ENCODE data around the gene OAS3.
"Not testable (repeated sequence)": the region's sequence is repeated elsewhere in the genome, so short reads cannot be mapped to it uniquely, and the experiment has no call there.

OAS3 gene

DNA sequence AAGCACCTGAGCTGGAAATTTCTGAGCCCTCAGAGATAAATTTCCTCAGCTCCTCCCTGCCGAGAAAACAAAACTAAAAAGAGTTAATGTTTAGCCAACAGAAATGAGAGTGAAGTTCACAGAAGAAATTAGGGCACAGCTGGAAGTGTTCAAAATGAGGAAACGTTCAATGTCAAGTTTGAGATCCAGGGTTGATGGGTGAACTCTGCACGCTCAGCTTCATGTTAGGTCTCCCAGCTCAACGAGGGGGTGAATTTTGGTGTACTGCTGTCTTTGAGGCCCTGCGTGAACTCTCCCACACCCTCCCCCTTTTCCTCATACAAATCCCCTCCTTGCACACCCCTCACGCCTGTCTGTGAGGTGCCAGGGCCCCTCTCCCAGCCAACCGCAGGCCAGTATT, 13.3 kb upstream of the OAS3 start:
- DNase-seq (ENCODE audit: low read depth, low spot score), result no peak

DNA sequence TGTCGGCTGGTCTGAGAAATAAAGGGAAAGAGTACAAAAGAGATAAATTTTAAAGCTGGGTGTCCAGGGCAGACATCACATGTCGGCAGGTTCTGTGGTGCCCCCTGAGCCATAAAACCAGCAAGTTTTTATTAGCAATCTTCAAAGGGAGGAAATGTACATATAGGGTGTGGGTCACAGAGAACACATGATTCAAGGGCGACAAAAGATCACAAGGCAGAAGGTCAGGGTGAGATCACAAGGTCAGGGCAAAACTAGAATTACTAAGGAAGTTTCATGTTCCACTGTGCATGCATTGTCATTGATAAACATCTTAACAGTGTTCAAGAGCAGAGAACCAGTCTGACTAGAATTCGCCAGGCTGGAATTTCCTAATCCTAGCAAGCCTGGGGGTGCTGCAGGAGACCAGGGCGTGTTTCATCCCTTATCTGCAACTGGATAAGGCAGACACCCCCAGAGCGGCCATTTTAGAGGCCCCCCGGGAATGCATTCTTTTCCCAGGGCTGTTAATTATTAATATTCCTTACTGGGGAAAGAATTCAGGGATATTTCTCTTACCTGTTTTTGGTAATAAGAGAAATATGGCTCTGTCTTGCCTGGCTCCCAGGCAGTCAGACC, 11.7 kb upstream of the OAS3 start:
- DNase-seq (ENCODE audit: low read depth, low spot score), result not testable (repeated sequence)

DNA sequence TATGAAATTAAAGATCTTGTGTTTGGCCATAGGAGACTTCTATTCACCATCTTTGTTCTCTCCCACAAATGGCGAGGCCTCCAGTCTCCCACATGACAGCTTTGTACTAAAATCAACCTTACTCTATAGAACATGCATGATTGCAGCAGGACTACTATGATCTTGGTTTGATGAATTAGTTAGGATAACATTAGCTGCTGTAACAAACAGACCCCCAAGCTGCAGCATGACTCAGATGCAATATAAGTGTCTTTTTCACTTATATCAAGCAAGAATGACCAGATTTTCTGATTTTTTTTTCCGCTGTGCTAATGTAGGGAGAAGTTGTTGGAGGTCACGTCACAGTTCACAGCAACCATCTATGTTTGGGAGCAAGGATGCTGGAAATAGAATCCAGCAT, 10.8 kb upstream of the OAS3 start:
- DNase-seq (ENCODE audit: low read depth, low spot score), result no peak

DNA sequence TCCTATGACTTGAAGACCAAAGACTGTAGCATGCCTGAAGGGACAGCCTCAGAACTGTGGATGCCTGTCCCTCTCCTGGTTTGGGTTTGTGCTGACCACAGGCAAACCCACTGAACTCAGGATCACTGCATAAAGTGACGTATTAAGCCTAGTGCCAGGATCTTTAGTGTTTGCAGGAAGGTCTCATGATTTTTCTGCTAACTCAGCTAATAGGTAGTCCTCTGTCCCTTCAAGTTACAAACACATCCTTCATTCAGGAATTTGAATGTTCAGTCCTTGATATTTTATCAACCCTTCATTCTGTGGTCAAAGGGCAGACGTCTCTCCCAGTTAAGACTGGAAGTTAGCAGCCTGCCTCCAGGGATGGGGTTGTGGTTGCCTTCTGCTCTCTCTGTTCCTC, 10.3 kb upstream of the OAS3 start:
- no peak for DNase-seq (ENCODE audit: low read depth, low spot score)

DNA sequence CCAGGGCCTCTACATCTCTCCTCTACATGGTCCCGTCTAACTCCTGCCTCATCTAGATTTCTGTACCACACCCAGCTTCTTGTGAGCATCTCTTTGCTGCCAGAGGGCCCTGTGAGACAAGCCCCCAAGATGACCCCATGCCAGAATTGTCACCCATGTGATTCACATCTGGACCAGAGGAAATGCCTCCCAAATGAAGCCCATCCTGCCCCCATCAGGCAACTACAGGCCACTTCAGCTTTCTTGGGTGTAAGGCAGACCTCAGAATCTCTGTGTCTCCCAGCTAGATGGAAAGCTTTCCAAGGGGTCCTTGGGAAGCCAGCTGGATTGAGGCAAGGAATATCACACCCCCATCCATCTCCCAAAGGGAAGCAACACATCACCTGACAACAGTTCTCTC, 9.3 kb upstream of the OAS3 start:
- no peak for DNase-seq (ENCODE audit: low read depth, low spot score)

DNA sequence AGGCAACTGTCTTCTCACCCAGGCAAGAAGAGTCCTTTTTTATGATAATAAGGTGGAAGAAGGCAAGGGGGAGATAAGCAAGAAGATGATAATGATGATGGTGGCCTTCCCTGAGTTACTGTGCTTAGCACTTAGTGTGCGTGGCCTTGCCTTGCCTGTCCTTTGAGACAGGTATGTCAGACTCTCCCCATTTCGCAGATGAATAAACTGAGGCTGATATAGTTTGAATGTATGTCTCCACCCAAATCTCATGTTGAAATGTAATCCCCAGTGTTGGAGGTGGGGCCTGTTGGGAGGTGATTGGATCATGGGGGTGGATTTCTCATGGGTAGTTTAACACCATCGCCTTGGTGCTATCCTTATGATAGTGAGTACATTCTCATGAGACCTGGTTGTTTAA, 8.6 kb upstream of the OAS3 start:
- no peak for DNase-seq (ENCODE audit: low read depth, low spot score)

DNA sequence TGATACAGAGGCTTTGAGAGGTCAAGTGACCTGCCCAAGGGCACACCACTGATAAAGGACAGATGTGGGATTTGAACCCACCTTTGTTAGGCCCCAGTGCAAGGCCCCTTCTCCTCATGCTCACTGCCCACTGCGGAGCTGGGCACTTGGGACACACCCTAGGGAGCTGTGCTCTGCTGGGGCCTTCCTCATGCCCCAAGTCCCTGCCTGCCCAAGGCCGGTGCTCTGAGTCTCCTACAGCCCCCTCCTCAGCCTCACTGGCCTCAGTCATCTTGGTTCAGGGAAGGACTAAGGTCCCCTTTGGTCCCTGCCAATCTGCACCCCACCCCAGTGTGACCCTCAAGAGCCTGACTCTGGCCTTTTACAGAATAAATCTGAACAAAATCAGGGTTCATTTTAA, 7.9 kb upstream of the OAS3 start:
- DNase-seq (ENCODE audit: low read depth, low spot score), result no peak

DNA sequence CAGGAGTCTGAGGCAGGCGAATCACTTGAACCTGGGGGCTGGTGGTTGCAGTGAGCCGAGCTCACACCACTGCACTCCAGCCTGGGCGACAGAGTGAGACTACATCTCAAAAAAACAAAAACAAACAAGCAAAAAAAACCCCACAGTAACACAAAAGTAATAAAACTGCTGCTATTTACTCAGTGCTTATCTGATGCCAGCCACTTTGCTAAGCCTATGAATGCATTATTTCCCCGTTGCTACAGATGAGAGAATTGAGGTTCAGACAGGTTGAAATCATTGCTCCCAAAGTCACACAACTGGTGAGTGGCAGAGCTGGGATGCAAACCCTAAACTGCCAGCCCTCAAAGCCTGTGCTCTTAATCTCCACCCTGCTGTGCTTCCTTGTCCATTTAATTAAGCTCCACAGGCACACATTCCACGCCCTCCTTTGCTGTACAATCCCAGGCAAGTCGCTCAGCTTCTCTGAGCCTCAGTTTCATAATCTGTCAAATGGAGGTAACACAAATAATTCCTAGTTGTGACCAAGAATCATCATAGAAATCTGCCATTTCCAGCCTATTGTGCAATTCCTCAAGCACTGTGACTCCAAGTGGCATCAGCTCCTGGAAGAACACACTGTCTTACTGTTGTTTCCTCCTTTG, 5.7 kb upstream of the OAS3 start:
- no peak for DNase-seq (ENCODE audit: low read depth, low spot score)

DNA sequence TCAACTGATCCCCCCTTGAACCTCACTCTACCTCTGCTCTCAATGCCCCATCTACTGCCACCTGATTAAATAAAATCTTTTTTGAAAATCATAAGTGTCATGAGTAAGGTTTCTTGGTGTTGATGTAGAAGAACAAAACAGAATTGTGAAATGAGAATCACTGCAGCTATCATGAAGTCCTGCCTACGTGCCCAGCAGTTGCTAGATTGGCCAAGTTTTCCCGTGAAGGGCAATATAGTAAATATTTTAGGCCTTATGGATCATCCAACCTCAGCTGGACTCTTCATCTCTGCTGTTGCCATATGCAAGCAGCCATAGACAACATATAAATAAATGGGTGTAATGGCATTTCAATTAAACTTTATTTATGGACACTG, 5.2 kb upstream of the OAS3 start:
- no peak for DNase-seq (ENCODE audit: low read depth, low spot score)

DNA sequence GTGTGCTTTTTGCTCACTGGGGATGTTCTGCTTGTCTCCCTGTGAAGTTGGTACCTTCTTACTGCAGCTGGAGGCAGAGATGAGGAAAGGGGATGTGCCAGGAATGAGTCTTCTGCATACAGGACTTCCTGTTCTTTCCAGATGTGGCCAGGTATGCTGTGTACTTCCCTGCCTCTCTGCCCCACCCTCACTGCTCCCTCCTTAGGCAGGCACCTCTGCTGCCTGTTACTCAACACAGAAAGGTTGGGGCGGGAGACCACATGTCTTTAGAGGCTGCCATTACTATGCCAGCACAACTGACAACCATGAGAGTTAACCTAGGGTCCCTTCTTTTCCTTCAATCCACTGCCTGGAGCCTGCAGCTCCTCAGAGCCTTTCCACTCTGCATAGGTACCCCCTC, 2.0 kb upstream of the OAS3 start:
- no peak for DNase-seq (ENCODE audit: low read depth, low spot score)

DNA sequence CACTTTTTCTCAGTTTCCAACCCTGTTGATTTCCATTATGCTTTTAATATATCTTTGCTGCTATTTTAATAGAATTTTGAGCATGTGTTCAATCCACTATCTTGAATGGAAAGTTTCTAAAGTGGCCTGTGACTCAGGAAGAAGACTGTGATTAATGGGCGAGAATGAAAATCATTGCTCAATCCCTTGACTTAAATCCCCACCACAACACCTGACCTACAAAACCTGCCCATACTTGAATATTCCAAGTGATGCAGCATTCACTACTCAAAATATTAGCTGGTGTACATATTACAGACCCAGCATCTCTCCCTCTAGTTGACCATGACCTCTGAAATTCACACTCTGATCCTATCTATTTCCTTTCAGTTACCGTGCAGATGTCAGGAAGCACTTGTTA, 1.3 kb upstream of the OAS3 start:
- no peak for DNase-seq (ENCODE audit: low read depth, low spot score)

DNA sequence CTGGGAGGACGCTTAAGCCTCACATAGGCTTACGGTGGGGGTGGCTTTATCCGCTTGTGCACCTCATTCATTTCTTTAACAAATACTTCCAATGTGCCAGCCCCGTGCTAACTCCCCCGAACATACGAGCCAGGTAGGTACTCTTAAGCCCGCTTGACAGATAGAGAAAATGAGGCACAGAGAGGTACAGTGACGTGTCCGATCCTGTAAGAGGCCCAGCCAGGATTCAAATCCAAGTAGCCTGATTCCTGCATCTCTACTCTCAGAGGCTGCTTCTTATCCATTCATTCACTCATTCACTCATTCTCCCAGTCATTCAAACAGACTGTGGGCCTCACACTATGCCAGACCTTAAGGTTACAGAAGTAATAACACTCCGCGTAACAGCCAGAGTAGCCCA, 477 bp downstream of the OAS3 start:
- no peak for DNase-seq (ENCODE audit: low read depth, low spot score)

DNA sequence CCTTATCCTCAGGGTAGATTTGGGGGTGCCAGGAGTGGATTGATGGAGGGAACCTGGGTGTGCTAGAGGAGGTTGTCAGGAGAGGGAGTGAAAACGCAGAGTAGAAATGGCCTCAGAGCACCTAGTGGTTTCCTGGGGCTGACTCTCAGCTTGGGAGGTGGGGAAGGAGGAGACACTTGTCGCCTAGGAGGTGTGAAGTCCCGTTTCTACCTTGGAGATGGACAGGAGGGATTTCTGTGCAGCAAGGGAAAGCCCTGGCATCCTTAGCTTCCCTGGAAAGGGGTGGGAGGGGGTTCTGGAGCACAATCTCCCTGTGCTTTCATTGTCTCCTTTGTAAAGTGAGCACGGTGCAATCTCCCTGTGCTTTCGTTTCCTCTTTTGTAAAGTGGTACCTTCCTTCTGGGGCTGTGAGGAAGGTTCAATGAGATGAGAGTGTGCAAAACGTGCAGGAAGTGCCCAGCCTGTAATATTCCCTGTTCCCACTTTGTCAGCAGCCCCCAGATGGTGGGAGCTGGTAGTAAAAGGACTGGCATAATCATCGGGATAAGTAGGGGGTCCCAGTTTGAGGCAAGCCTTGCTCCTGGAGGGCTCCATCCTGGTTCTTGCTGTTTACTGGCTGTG, 1.6 kb downstream of the OAS3 start:
- DNase-seq (ENCODE audit: low read depth, low spot score), result no peak

DNA sequence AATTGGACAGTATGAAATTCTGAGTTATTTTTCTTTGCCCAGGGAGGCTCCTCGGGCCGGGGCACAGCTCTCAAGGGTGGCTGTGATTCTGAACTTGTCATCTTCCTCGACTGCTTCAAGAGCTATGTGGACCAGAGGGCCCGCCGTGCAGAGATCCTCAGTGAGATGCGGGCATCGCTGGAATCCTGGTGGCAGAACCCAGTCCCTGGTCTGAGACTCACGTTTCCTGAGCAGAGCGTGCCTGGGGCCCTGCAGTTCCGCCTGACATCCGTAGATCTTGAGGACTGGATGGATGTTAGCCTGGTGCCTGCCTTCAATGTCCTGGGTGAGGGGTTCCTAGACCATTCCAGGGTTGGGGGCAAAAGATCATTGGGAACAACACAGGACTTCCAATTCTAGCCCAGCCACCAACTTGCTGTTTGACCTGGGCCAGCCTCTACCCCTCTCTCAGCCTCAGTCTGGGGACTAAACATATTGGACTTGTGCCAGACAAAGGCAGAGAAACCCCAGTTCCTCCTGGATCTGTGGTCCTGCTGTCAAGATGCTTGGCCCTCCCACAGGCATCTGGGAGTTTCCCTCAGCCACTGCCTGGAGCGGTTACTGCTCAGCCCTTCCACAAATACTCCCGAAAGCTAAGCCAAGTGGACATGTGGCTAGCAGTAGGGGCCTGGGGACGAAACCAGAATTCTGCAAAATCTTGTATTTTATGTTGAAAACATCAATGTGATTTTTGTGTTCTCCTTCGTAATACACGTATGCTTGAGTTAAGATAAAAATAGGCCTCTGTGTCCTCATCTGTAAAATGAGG, 3.5 kb downstream of the OAS3 start:
- no peak for DNase-seq (ENCODE audit: low read depth, low spot score)

DNA sequence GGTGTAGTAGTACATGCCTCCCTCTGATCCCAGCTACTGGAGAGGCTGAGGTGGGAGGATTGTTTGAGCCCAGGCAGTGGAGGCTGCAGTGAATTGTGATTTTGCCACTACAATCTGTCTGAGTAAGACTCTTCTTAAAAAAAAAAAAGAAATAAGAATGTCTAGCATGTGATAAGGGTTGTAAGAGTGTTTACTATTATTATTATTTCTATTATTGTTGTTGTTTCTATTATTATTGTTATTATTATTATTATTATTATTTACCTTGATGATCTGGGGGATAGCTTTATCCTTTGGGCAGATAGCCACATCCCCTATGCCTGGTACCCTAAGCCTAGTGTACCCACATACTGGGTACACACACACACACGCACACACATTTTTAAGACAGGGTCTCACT, 4.3 kb downstream of the OAS3 start:
- DNase-seq (ENCODE audit: low read depth, low spot score), result no peak

DNA sequence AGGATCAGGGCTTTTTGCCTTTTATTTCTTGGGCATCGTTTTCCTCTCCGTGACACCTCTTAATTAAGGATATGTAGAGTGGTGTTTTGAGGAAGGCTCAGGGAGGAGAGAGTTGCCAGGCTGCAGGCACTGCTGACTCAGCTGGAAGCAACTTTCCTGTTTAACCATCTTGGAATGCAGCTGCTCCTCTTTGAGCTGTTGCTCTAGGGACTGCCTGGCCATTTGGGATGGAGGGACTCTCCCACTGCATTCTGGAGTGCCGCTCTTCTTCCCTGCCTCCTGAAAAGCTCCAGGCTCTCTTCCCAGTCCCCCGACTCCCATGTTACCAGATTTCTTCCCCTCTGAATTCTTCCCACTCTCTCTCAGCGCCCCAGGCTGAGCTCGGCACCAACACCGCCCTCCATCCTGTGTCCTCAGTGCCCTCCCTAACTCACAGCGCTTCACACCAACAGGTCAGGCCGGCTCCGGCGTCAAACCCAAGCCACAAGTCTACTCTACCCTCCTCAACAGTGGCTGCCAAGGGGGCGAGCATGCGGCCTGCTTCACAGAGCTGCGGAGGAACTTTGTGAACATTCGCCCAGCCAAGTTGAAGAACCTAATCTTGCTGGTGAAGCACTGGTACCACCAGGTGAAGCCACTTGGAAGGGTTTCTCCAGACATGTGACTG, 5.9 kb downstream of the OAS3 start:
- no peak for DNase-seq (ENCODE audit: low read depth, low spot score)

DNA sequence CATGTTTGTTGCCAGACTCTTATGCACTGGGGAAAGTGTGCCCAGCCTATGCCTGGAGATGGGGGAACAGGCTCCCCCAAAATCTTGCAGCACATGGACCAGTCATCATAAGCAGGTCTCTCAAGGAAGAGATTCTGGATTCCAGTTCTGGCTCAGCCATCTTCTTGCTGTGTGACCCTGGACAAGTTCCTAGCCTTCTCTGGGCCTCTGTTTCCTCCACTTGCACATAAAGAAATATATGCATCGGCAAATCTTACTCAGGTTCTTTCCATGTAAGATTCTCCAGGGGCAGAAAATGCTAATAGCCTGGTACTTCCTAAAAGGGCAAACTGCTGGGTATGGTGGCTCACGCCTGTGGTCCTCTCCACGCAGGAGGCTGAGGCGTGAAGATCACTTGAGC, 7.2 kb downstream of the OAS3 start:
- DNase-seq (ENCODE audit: low read depth, low spot score), result no peak

DNA sequence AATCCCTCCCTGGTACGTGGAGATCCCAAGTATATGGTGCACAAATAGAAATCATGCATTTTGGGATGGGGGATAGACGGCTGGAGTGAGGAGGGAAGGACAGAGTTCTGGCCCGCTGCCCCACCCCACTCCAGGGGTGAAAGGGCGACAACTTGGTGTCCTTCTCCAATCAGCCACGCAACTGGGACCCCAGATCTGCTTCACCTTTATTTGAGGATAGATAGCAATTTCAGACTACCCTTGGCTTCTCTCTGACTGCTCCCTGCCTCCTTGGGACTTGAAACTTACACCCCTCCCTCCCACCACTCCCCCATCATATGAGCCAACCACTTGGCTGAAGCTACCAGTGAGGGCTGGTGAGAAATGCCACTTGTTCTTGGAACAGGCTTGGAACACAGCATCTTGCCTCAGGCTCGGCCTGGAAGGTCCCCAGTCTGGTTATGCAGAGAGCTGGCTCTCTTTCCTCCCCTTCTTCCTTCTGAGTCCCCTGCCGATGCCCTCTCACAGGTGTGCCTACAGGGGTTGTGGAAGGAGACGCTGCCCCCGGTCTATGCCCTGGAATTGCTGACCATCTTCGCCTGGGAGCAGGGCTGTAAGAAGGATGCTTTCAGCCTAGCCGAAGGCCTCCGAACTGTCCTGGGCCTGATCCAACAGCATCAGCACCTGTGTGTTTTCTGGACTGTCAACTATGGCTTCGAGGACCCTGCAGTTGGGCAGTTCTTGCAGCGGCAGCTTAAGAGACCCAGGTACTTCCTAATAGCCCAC, 8.1 kb downstream of the OAS3 start:
- DNase-seq (ENCODE audit: low read depth, low spot score), result no peak

DNA sequence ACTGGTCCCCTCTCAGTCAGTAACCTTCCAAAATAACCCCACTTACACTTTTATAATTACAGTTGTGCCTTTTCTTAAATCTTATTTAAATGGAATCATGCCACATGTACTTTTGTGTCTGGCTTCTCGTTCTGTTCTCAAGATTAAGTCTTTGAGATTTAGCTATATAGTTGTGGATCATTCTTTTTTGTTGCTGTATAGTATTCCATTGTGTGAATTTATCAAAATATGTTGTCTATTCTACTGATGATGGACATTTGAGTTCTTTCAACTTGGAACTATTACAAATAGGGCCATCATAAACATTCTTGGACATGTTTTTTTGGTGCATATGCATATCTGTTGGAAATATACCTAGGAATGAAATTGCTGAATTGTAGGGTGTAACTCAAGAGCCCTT, 9.0 kb downstream of the OAS3 start:
- no peak for DNase-seq (ENCODE audit: low read depth, low spot score)

DNA sequence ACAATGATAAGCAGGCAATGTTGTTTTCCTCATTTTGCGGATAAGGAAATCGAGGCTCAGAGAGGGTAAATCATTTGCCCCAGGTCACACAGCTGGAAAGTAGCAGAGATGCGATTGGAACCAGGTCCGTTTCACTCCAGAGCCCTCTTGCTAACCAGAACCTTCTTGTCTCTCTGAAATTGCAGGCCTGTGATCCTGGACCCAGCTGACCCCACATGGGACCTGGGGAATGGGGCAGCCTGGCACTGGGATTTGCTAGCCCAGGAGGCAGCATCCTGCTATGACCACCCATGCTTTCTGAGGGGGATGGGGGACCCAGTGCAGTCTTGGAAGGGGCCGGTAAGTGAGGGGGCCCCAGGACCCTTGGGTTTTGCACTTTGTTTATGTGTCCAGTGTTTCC, 9.5 kb downstream of the OAS3 start:
- no peak for DNase-seq (ENCODE audit: low read depth, low spot score)

DNA sequence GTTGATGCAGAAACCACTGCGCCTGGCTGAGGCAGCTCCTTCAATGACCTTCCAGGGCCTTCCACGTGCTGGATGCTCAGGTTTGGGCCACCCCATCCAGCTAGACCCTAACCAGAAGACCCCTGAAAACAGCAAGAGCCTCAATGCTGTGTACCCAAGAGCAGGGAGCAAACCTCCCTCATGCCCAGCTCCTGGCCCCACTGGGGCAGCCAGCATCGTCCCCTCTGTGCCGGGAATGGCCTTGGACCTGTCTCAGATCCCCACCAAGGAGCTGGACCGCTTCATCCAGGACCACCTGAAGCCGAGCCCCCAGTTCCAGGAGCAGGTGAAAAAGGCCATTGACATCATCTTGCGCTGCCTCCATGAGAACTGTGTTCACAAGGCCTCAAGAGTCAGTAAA, 10.5 kb downstream of the OAS3 start:
- DNase-seq (ENCODE audit: low read depth, low spot score), result no peak

DNA sequence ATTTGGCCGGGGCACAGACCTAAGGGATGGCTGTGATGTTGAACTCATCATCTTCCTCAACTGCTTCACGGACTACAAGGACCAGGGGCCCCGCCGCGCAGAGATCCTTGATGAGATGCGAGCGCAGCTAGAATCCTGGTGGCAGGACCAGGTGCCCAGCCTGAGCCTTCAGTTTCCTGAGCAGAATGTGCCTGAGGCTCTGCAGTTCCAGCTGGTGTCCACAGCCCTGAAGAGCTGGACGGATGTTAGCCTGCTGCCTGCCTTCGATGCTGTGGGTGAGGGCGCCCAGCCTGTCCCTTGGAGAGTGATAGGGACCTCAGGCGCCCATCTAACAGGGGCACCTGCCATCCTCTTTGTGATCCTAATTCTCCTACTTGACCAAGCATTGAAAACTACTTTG, 12.4 kb downstream of the OAS3 start:
- no peak for DNase-seq (ENCODE audit: low read depth, low spot score)

Data from astrocyte of the hippocampus (primary cell).